OCI-LY7 (cell line): Measurements from ENCODE around the gene DQX1. TPM values are rescaled to one million over a fixed set of nuclear protein-coding genes. Genes with fewer than 3 reads are reported as not detected.

Experiments
- BruUV-seq: library from RNA; stranded (reverse); fragments of 400-500 nt; replicated peaks from 2 replicates; lab custom pipeline; 2021; lab: Mats Ljungman, UMichigan
- CTCF ChIA-PET: fragments of 300-600 bp; sonication (Branson Sonifier 250); formaldehyde crosslinking; loops from one replicate; lab custom pipeline; 2022; ENCODE audit warnings: antibody characterized with exemption; ENCODE audit not compliant: unreplicated experiment; lab: Charles Lee
- POLR2A ChIA-PET: fragments of 300-600 bp; sonication (Branson Sonifier 250); formaldehyde crosslinking; loops from one replicate; lab custom pipeline; 2022; ENCODE audit warnings: antibody characterized with exemption; lab: Charles Lee
- DNase-seq: peaks from one replicate; pipeline ENCODE4 v3.0.0-alpha.2; 2015; ENCODE audit warnings: low spot score
- H2AFZ ChIP-seq: fragments of 200-600 bp; sonication (generic), shearing (Covaris generic); 2 replicates; pipeline ENCODE4 v1.6.1; 2014; ENCODE audit warnings: mild to moderate bottlenecking, antibody characterized with exemption, low read length, moderate library complexity
- H3K27ac ChIP-seq: fragments of 200-600 bp; sonication (generic); 2 replicates; pipeline ENCODE4 v1.5.1; 2014; ENCODE audit warnings: mixed run types, low read depth, mild to moderate bottlenecking, moderate library complexity, low read length, inconsistent platforms; ENCODE audit not compliant: poor library complexity, severe bottlenecking
- H3K36me3 ChIP-seq: fragments of 200-600 bp; sonication (generic); 2 replicates; pipeline ENCODE4 v1.6.1; 2014; ENCODE audit warnings: mild to moderate bottlenecking, antibody characterized with exemption, low read length, moderate library complexity, mixed read lengths; ENCODE audit not compliant: insufficient read depth
- H3K4me1 ChIP-seq: fragments of 200-600 bp; sonication (generic); 2 replicates; pipeline ENCODE4 v1.5.1; 2014; ENCODE audit warnings: mild to moderate bottlenecking, low read length; ENCODE audit not compliant: insufficient read depth, poor library complexity, severe bottlenecking
- H3K4me2 ChIP-seq: fragments of 200-600 bp; sonication (generic); 2 replicates; pipeline ENCODE4 v1.6.1; 2014; ENCODE audit warnings: mild to moderate bottlenecking, low read length
- H3K4me3 ChIP-seq: fragments of 200-600 bp; sonication (generic); 2 replicates; pipeline ENCODE4 v1.5.1; 2014; ENCODE audit warnings: mild to moderate bottlenecking, low read depth, low read length; ENCODE audit not compliant: poor library complexity, severe bottlenecking
- H3K79me2 ChIP-seq: fragments of 200-600 bp; sonication (generic); 2 replicates; pipeline ENCODE4 v1.6.1; 2016; ENCODE audit warnings: low read depth, mild to moderate bottlenecking, low read length, moderate library complexity, mixed read lengths; ENCODE audit not compliant: insufficient read depth
- H3K9me2 ChIP-seq: fragments of 200-600 bp; sonication (generic); 2 replicates; pipeline ENCODE4 v1.6.1; 2016; ENCODE audit warnings: mild to moderate bottlenecking, low read length, mixed read lengths; ENCODE audit not compliant: insufficient read depth
- H3K9me3 ChIP-seq: fragments of 200-600 bp; sonication (generic); 2 replicates; pipeline ENCODE4 v1.6.1; 2014; ENCODE audit warnings: mild to moderate bottlenecking, mixed run types, low read length, mixed read lengths
- H4K20me1 ChIP-seq: fragments of 200-600 bp; sonication (generic); 2 replicates; pipeline ENCODE4 v1.6.1; 2014; ENCODE audit warnings: mild to moderate bottlenecking, antibody characterized with exemption, low read length, moderate library complexity, mixed read lengths; ENCODE audit not compliant: insufficient read depth
- CTCF ChIP-seq: fragments of 200-600 bp; sonication (generic); conservative IDR thresholded peaks from 2 replicates; pipeline ENCODE4 v1.5.1; 2014; ENCODE audit warnings: mild to moderate bottlenecking, antibody characterized with exemption, low read length, moderate library complexity, mixed read lengths
- EZH2phosphoT487 ChIP-seq: fragments of 200-600 bp; sonication (generic); IDR thresholded peaks from 2 replicates; pipeline ENCODE4 v1.6.1; 2018; ENCODE audit warnings: low read depth, borderline replicate concordance, mild to moderate bottlenecking, mixed run types, antibody characterized with exemption, low read length, moderate library complexity, mixed read lengths
- intact Hi-C: fragments of 100-400 bp; cut with micrococcal nuclease; formaldehyde crosslinking; loops from one replicate; pipeline ENCODE4 v1.10.0; 2022; ENCODE audit not compliant: unreplicated experiment
- total RNA-seq, 2 experiments: library from RNA; depleted of rRNA in 1 of 2; stranded (reverse); fragments of >200 nt in 1 of 2; shearing (Covaris generic) in 1 of 2; gene quantifications; 2 replicates each; pipeline ENCODE4 v1.2.3, GENCODE V29; 2014 to 2022

The DQX1 gene
- total RNA-seq, 2 experiments from 2014 or later, result 0.32 to 0.76 TPM

DNA sequence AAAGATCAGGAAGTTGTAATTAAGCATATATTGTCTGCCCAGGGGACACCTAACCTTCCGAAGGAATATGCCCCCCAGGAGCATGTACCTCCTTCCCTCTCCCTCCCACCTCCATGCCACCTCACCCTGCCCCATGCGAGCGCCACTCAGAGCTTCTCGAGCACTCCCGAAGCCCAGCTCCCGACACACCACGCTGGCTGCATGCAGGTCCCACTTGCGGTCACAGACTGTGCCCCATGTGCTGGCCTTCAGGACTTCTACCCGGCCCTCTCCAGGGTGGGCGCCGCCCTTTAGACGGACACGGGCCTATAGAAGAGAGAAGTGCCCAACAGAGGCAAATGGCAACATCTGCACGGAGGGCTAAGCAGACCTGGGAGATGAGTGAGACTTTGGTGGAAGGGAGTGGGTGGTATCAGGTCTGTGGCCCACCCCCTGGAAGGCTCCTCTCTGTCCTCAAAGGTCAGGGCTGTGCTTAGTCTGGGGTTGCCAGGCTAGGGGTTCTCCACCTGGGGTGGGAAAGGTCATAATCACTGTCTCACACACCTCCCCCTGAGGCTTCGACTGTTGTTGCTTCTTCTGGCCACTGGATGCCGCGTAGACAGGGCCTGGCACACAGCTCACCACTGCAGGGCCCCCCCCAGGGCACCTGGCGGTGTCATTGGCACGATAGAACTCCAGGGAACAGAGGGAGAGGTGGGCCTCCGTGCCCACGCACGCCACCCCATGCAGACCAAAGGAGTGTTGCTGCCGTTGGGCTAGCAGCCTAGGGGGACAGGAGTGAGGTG, 10.3 kb upstream of the DQX1 start:
- Histone ChIP-seq H3K36me3 (peaks cover 22% of the 10 kb centered on the region; the same call in 1 of the 2 replicates), H3K27ac (no peak overlapping the region), H3K4me1 (peaks cover 9% of the 10 kb centered on the region), H3K9me3 (no peaks in the 10 kb centered on the region), H4K20me1 (no peaks in the 10 kb centered on the region), H3K79me2 (peaks cover under 1% of the 10 kb centered on the region; the same call in 1 of the 2 replicates), H3K4me3 (no peak overlapping the region), H3K9me2 (no peaks in the 10 kb centered on the region), H3K4me2 (no peak overlapping the region), H2AFZ (no peak overlapping the region)
- ChIA-PET POLR2A (no interaction called here), CTCF (no interaction called here)
- intact Hi-C loops, result no loop called here
- no peak for DNase-seq
- TF ChIP-seq CTCF (no peak; the same call in 1 of the 2 replicates), EZH2phosphoT487 (no peak)
- BruUV-seq, result no TSS peak

GRCh38 chr2:74535440-74535965, 9.5 kb upstream of the DQX1 start:
- no peak for TF ChIP-seq EZH2phosphoT487
- TF ChIP-seq CTCF, result no peak
- Histone ChIP-seq H3K4me1 (peaks cover 16% of the 10 kb centered on the region), H3K4me2 (no peak overlapping the region), H3K27ac (no peak overlapping the region), H3K36me3 (peaks cover 27% of the 10 kb centered on the region; the same call in 1 of the 2 replicates), H2AFZ (no peak overlapping the region), H3K79me2 (peaks cover 9% of the 10 kb centered on the region; the same call in 1 of the 2 replicates), H4K20me1 (no peaks in the 10 kb centered on the region), H3K9me2 (no peaks in the 10 kb centered on the region), H3K9me3 (no peaks in the 10 kb centered on the region), H3K4me3 (no peak overlapping the region)
- BruUV-seq, result no TSS peak
- DNase-seq, result no peak
- POLR2A ChIA-PET, result no interaction called here
- CTCF ChIA-PET, result no interaction called here
- intact Hi-C loops, result no loop called here

DNA sequence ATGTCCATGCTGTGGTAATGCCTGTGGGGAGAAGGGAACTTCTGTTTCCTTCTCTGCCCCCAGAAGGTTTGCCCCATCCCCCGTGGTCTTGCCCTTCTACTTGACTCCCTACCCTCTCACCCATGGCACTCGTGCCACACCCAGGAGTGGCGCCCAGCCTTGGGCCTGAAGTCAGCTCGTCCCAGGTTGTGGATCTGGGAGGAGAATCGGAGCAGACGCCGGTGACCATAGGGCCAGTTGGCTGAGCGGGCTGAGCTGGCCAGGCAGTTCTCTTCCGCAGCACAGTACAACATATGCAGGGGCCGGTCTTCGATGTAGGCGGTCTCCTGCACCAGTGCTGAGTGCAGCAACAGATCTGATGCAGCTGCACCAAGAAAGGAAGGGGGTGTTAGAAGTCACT, 8.4 kb upstream of the DQX1 start:
- no peaks in the 10 kb centered on the region for H3K9me2 ChIP-seq
- no peak for DNase-seq
- TF ChIP-seq EZH2phosphoT487 (no peak), CTCF (no peak)
- H3K4me2 ChIP-seq, result no peak overlapping the region
- ChIA-PET CTCF (no interaction called here), POLR2A (no interaction called here)
- peaks cover 9% of the 10 kb centered on the region; the same call in 1 of the 2 replicates for H3K79me2 ChIP-seq
- H4K20me1 ChIP-seq, result no peaks in the 10 kb centered on the region
- H3K9me3 ChIP-seq, result no peaks in the 10 kb centered on the region
- H3K4me3 ChIP-seq, result no peak overlapping the region
- intact Hi-C loops, result no loop called here
- BruUV-seq, result no TSS peak
- H3K4me1 ChIP-seq, result peaks cover 16% of the 10 kb centered on the region
- no peak overlapping the region for H3K27ac ChIP-seq
- H3K36me3 ChIP-seq, result peaks cover 27% of the 10 kb centered on the region; the same call in 1 of the 2 replicates
- H2AFZ ChIP-seq, result no peak overlapping the region
